GM12878 (cell line): ENCODE measurements around the gene SDCCAG8. TPM values are rescaled to one million over a fixed set of nuclear protein-coding genes. Genes with fewer than 3 reads are reported as not detected.

Experiments
- ATAC-seq: fragments of 200-7000 bp; cut with Tn5 transposase; 3 replicates; pipeline ENCODE4 v1.9.1; 2020; ENCODE audit warnings: mild to moderate bottlenecking, moderate library complexity
- BruUV-seq: library from RNA; stranded (reverse); fragments of 400-500 nt; replicated peaks from 2 replicates; lab custom pipeline; 2021; lab: Mats Ljungman, UMichigan
- CTCF ChIA-PET: fragments of 300-600 bp; sonication (Branson Sonifier 250); formaldehyde crosslinking; extraction: SDS; loops from one replicate; lab custom pipeline; 2021; ENCODE audit warnings: inconsistent platforms; lab: Yijun Ruan, JAX
- POLR2A ChIA-PET: fragments of 350-600 bp; formaldehyde crosslinking; extraction: SDS; loops from one replicate; lab custom pipeline; 2021; ENCODE audit warnings: inconsistent platforms; lab: Charles Lee
- RAD21 ChIA-PET: fragments of 300-600 bp; sonication (Branson Sonifier 250); formaldehyde crosslinking; loops from one replicate; lab custom pipeline; 2023; ENCODE audit warnings: antibody characterized with exemption; ENCODE audit not compliant: unreplicated experiment; lab: Charles Lee
- SMC1A ChIA-PET: fragments of 300-600 bp; sonication (Branson Sonifier 250); formaldehyde crosslinking; loops from one replicate; lab custom pipeline; 2023; ENCODE audit not compliant: unreplicated experiment, uncharacterized antibody; lab: Charles Lee
- DNase-seq: peaks from one replicate; pipeline ENCODE4 v3.0.0-alpha.2; 2011; ENCODE audit warnings: low read depth, low spot score
- FAIRE-seq: peaks from 3 replicates; lab custom pipeline; 2011; peaks lifted over from hg19 to GRCh38; lab: Jason Lieb, UNC
- H2AFZ ChIP-seq: 2 replicates; pipeline ENCODE4 v1.6.0; 2011; ENCODE audit warnings: low read depth, low read length, control low read depth; ENCODE audit not compliant: control insufficient read depth
- H3K27ac ChIP-seq: 2 replicates; pipeline ENCODE4 v1.5.1; 2011; ENCODE audit warnings: control low read depth; ENCODE audit not compliant: control insufficient read depth, insufficient read depth
- H3K27me3 ChIP-seq, 2 experiments: replicated peaks in 1 of 2; 2 replicates each; pipeline versions ENCODE4 v1.6.0 to v1.6.1; 2011; ENCODE audit warnings: low read length in 1 of 2; ENCODE audit not compliant: control insufficient read depth in 2 of 2, insufficient read depth in 2 of 2
- H3K36me3 ChIP-seq, 2 experiments: 2 replicates each; pipeline ENCODE4 v1.5.1; 2011; ENCODE audit warnings: low read length in 1 of 2; ENCODE audit not compliant: control insufficient read depth in 2 of 2, insufficient read depth in 2 of 2
- H3K4me1 ChIP-seq: 2 replicates; pipeline ENCODE4 v1.6.1; 2011; ENCODE audit warnings: mild to moderate bottlenecking, low read length, moderate library complexity, mixed read lengths; ENCODE audit not compliant: control insufficient read depth, insufficient read depth
- H3K4me2 ChIP-seq: 2 replicates; pipeline ENCODE4 v1.6.0; 2011; ENCODE audit warnings: control low read depth; ENCODE audit not compliant: control insufficient read depth, insufficient read depth
- H3K4me3 ChIP-seq: fragments of 200-600 bp; sonication (generic); 2 replicates; pipeline ENCODE4 v1.5.1; 2016
- H3K79me2 ChIP-seq: 2 replicates; pipeline ENCODE4 v1.6.0; 2011; ENCODE audit warnings: low read length; ENCODE audit not compliant: control insufficient read depth, insufficient read depth
- H3K9ac ChIP-seq: 2 replicates; pipeline ENCODE4 v1.8.0; 2011; ENCODE audit warnings: low read length, control low read depth, mixed read lengths; ENCODE audit not compliant: control insufficient read depth, insufficient read depth
- H3K9me3 ChIP-seq: replicated peaks from 3 replicates; pipeline ENCODE4 v1.5.1; 2011; ENCODE audit warnings: mild to moderate bottlenecking, low read length; ENCODE audit not compliant: control insufficient read depth, insufficient read depth
- H4K20me1 ChIP-seq: 2 replicates; pipeline ENCODE4 v1.6.0; 2011; ENCODE audit not compliant: control insufficient read depth, insufficient read depth
- CHD4 ChIP-seq: fragments of 200-600 bp; sonication (generic); IDR thresholded peaks from 2 replicates; pipeline ENCODE4 v1.6.1; 2016; ENCODE audit warnings: mild to moderate bottlenecking
- CTCF ChIP-seq, 3 experiments: IDR thresholded peaks in 2 of 3; conservative IDR thresholded peaks in 1 of 3; 2 replicates each; pipeline ENCODE4 v1.5.1; 2011; ENCODE audit warnings: low read depth in 3 of 3, low read length in 3 of 3, mild to moderate bottlenecking in 3 of 3, control low read depth in 2 of 3, moderate library complexity in 2 of 3, inconsistent platforms in 1 of 3, mixed read lengths in 1 of 3; ENCODE audit not compliant: control insufficient read depth in 2 of 3, insufficient read depth in 1 of 3; ENCODE audit errors: extremely low read depth in 1 of 3
- FOXK2 ChIP-seq: fragments of 450-650 bp; IDR thresholded peaks from 2 replicates; pipeline ENCODE4 v1.6.1; 2017; ENCODE audit warnings: mild to moderate bottlenecking, moderate library complexity
- HDAC2 ChIP-seq: fragments of 200-600 bp; sonication (generic); IDR thresholded peaks from 2 replicates; pipeline ENCODE4 v1.6.1; 2017
- PBX3 ChIP-seq: IDR thresholded peaks from 2 replicates; pipeline ENCODE4 v1.6.1; 2011; ENCODE audit warnings: mild to moderate bottlenecking, low read depth, low read length, moderate library complexity; ENCODE audit not compliant: insufficient replicate concordance
- POLR2AphosphoS5 ChIP-seq: IDR thresholded peaks from 2 replicates; pipeline ENCODE4 v1.6.1; 2011; ENCODE audit warnings: mild to moderate bottlenecking, low read length, inconsistent platforms
- RELA ChIP-seq: fragments of 450-650 bp; IDR thresholded peaks from 2 replicates; pipeline ENCODE4 v1.8.0; 2014; ENCODE audit warnings: borderline replicate concordance; ENCODE audit not compliant: partially characterized antibody
- RFX5 ChIP-seq: IDR thresholded peaks from 2 replicates; pipeline ENCODE4 v1.6.1; 2011; ENCODE audit warnings: low read depth, low read length, improper control_type of control experiment
- SMAD5 ChIP-seq: IDR thresholded peaks from 2 replicates; pipeline ENCODE4 v1.6.1; 2016; ENCODE audit warnings: antibody characterized with exemption, low read depth
- SREBF1 ChIP-seq: IDR thresholded peaks from 2 replicates; pipeline ENCODE4 v1.6.1; 2012; ENCODE audit warnings: mild to moderate bottlenecking, low read length
- SUZ12 ChIP-seq: fragments of 200-600 bp; sonication (generic); IDR thresholded peaks from one replicate; pipeline ENCODE4 v1.6.1; 2018; ENCODE audit warnings: antibody characterized with exemption, mild to moderate bottlenecking; ENCODE audit not compliant: unreplicated experiment
- TCF12 ChIP-seq: IDR thresholded peaks from 2 replicates; pipeline ENCODE4 v1.6.1; 2011; ENCODE audit warnings: low read depth, mild to moderate bottlenecking, low read length
- USF1 ChIP-seq: IDR thresholded peaks from 2 replicates; pipeline ENCODE4 v1.6.1; 2011; ENCODE audit warnings: borderline replicate concordance, low read depth, mild to moderate bottlenecking, moderate library complexity, mixed read lengths, low read length; ENCODE audit not compliant: insufficient read depth; ENCODE audit errors: extremely low read length
- WGBS: methylation state at CpG from one replicate; pipeline ENCODE4 v1.1.6; 2016; ENCODE audit warnings: low lambda C conversion rate; ENCODE audit not compliant: insufficient replicate concordance, insufficient coverage; ENCODE audit errors: missing lambda C conversion rate; 5-methylcytosine and 5-hydroxymethylcytosine counted together
- in situ Hi-C: fragments of 300-500 bp; cut with MboI; formaldehyde crosslinking; loops from 9 replicates; pipeline ENCODE4 v1.14.3; 2018; ENCODE audit warnings: mixed read lengths
- intact Hi-C: fragments of 100-400 bp; cut with micrococcal nuclease; formaldehyde crosslinking; loops from one replicate; pipeline ENCODE4 v1.14.2; 2022; ENCODE audit not compliant: unreplicated experiment
- polyA plus RNA-seq, 11 experiments: library from polyadenylated mRNA; depleted of rRNA in 4 of 11; unstranded in 6 of 11; stranded (reverse) in 5 of 11; fragments of >200 nt; fragmentation: Nextera tagmentation in 4 of 11; fragmentation: Illumina TruSeq in 1 of 11; extraction: Ambion mirVana in 4 of 11; extraction: Trizol in 1 of 11; gene quantifications; 1 replicate in 1 of 11; 2 replicates in 10 of 11; pipeline versions ENCODE4 v1.2.1 to v1.2.3, GENCODE V29; 2011 to 2016; ENCODE audit warnings: inconsistent platforms in 2 of 11, missing spikeins in 2 of 11, low read depth in 1 of 11
- total RNA-seq, 4 experiments: library from RNA; depleted of rRNA in 3 of 4; stranded (reverse); fragments of >200 nt in 3 of 4; fragmentation: Illumina TruSeq in 1 of 4; extraction: Trizol in 1 of 4; gene quantifications; 2 replicates each; pipeline versions ENCODE4 v1.2.1 to v1.2.3, GENCODE V29; 2013 to 2021

SDCCAG8 gene
- total and polyA plus RNA-seq, 10 of the 15 experiments (the other 5 are each of a cell fraction or from before 2014, with no cell fraction given), result 15.0 to 25.6 (median 20.6) TPM

- Histone ChIP-seq H3K27ac (no peak overlapping the region), H4K20me1 (no peaks in the 10 kb centered on the region), H3K4me1 (no peaks in the 10 kb centered on the region), H3K36me3 (no peaks in the 10 kb centered on the region), H3K27me3 (no peaks in the 10 kb centered on the region), H3K9ac (no peak overlapping the region), H3K4me2 (no peak overlapping the region), H3K9me3 (no peaks in the 10 kb centered on the region), H3K79me2 (no peaks in the 10 kb centered on the region), H3K4me3 (no peak overlapping the region), H2AFZ (no peak overlapping the region)
- intact Hi-C loops, result no loop called here
- FAIRE-seq (no peak), DNase-seq (no peak), ATAC-seq (no peak)
- WGBS, result 81% methylated on average over 8 of the region's 8 CpGs
- ChIA-PET RAD21 (no interaction called here), CTCF (interaction anchor here (0.7 to 1.0 kb wide), 2 partner anchors 22 to 917 kb away, joined by 3 read pairs; no protein-coding TSS in a partner anchor), POLR2A (no interaction called here), SMC1A (interaction anchor here (0.9 to 1.5 kb wide), 3 partner anchors 14 to 47 kb away, joined by 4 to 5 read pairs (median 4); no protein-coding TSS in a partner anchor)
- TF ChIP-seq CTCF (IDR thresholded peaks at IDR 0.05 in 2 of 3, conservative IDR thresholded peaks at IDR 0.05 in 1 of 3; ENCODE audit: control insufficient read depth in 2 of 3, extremely low read depth in 1 of 3, insufficient read depth in 1 of 3, low read depth in 3 of 3, low read length in 3 of 3), result no peak
- TF ChIP-seq SUZ12, result no peak
- no peak for TF ChIP-seq RELA
- no peak for TF ChIP-seq SREBF1
- TF ChIP-seq FOXK2, result no peak
- TF ChIP-seq POLR2AphosphoS5, result no peak
- no peak for TF ChIP-seq RFX5
- TF ChIP-seq SMAD5, result no peak
- no peak for TF ChIP-seq USF1
- TF ChIP-seq TCF12, result no peak
- TF ChIP-seq CHD4, result no peak
- TF ChIP-seq PBX3, result no peak
- TF ChIP-seq HDAC2, result no peak
- BruUV-seq, result no TSS peak
- in situ Hi-C loops, result no loop called here
Measured at GRCh38 chr1:243390162-243390791, 134.4 kb downstream of the SDCCAG8 start.
